GM06990 (cell line): ENCODE measurements around the gene KIFC1.
"Not testable (repeated sequence)": the region's sequence is repeated elsewhere in the genome, so short reads cannot be mapped to it uniquely, and the experiment has no call there.

Experiments
- DNase-seq: peaks from one replicate; pipeline ENCODE4 v3.0.0-alpha.2; 2011; ENCODE audit not compliant: insufficient read length; ENCODE audit errors: extremely low read depth
- H3K27me3 ChIP-seq: replicated peaks from 2 replicates; pipeline ENCODE4 v1.6.0; 2011; ENCODE audit warnings: low read length; ENCODE audit not compliant: control insufficient read depth, insufficient read depth
- H3K36me3 ChIP-seq: 2 replicates; pipeline ENCODE4 v1.5.1; 2011; ENCODE audit warnings: low read length; ENCODE audit not compliant: control insufficient read depth, insufficient read depth
- H3K4me3 ChIP-seq: replicated peaks from 2 replicates; pipeline ENCODE4 v1.5.1; 2011; ENCODE audit warnings: low read depth, mild to moderate bottlenecking, control low read depth, low read length
- TF ChIP-seq, protein P1 (sequence below): IDR thresholded peaks from 2 replicates; pipeline ENCODE4 v1.5.1; 2011; ENCODE audit warnings: low read length, control low read depth, mild to moderate bottlenecking, inconsistent platforms; ENCODE audit not compliant: insufficient read depth, poor library complexity, severe bottlenecking

Gene KIFC1

DNA sequence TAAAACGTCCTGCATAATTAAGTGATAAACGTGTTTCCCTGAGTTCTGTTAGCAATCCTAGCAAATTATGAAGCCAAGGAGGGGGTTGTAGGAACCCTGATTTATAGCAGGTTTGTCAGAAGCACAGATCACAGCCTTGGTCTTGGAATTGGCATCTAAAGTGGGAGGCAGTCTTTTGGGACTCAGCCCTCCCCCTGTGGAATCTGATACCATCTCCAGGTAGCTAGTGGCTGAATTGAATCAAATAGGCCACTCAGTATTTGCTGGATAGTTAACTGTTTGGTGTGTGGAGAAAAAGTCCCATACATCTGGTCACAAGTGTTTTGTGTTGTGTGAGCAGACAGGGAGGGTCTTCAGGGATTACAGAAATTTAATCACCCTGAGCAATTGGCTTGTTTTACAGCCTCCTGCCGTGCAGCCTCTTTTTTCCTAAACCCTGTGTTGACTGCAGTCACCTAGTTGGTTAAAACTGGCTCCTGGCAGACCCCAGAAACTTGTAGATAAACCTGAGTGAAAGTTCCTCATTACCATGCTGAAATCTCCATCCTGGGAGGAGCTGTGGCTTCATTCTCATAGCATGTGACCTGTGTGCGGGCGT lies 19.0 kb upstream of the KIFC1 start:
- TF ChIP-seq, protein P1, sequence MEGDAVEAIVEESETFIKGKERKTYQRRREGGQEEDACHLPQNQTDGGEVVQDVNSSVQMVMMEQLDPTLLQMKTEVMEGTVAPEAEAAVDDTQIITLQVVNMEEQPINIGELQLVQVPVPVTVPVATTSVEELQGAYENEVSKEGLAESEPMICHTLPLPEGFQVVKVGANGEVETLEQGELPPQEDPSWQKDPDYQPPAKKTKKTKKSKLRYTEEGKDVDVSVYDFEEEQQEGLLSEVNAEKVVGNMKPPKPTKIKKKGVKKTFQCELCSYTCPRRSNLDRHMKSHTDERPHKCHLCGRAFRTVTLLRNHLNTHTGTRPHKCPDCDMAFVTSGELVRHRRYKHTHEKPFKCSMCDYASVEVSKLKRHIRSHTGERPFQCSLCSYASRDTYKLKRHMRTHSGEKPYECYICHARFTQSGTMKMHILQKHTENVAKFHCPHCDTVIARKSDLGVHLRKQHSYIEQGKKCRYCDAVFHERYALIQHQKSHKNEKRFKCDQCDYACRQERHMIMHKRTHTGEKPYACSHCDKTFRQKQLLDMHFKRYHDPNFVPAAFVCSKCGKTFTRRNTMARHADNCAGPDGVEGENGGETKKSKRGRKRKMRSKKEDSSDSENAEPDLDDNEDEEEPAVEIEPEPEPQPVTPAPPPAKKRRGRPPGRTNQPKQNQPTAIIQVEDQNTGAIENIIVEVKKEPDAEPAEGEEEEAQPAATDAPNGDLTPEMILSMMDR = no peak
- Histone ChIP-seq H3K36me3 (no peaks in the 10 kb centered on the region), H3K27me3 (no peaks in the 10 kb centered on the region), H3K4me3 (no peak overlapping the region)
- DNase-seq = no peak

DNA sequence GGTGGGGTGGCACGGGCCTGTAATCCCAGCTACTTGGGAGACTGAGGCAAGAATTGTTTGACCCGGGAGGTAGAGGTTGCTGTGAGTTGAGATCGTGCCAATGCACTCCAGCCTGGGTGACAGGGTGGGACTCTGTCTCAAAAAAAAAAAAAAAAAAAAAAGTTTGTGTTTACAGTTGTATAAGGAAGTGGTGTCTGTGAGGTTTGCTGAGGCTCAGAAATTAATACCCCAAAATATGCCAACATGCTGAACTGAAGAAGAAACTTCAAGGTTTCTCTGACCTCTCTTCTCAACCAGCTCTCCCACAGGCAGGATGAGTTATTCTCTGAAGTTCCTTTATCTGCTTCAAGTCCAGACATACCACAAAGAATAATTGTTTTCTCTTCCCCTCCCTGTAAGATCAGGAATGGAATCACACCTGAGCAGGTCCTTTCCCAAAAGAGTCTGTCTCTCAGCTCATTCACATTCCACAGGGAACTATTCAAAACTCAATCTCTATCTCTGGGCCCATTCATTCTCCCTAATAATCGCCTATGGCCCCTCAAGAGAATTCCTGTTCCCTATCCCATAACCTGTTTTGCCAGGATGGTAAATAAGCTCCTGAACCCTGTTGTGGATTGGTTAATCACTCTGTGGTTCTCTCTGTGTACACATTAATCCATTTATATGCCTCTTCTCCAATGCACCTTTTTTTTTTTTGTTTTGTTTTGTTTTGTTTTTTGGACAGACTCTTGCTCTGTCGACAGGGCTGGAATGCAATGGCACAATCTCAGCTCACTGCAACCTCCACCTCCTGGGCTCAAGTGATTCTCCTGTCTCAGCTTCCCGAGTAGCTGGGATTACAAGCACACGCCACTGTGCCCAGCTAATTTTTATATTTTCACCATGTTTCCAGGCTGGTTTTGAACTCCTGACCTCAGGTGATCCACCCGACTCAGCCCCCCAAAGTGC lies 17.4 kb upstream of the KIFC1 start:
- DNase-seq = no peak
- no peaks in the 10 kb centered on the region for H3K27me3 ChIP-seq
- TF ChIP-seq, protein P1 = no peak
- no peak overlapping the region for H3K4me3 ChIP-seq
- H3K36me3 ChIP-seq = no peaks in the 10 kb centered on the region

DNA sequence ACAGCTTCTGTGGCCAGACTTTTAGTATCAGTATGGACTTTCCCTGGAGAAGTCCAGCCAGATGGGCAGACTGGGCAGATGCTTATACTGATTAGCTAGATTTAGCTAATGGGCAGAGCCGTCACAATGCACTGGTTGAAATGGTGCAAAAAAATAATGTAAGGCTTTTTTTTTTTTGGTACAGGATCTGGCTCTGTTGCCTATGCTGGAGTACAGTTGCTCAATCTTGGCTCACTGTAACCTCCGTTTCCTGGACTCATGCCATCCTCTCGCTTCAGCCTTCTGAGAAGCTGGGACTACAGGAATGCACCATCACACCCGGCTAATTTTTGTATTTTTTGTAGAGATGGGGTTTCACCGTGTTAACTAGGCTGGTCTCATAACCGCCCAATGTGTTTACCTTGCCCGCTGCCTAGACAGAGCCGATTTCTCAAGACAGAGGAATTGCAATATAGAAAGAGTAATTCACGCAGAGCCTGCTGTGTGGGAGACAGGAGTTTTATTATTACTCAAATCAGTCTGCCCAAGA lies 16.4 kb upstream of the KIFC1 start:
- no peak overlapping the region for H3K4me3 ChIP-seq
- TF ChIP-seq, protein P1 = no peak
- H3K27me3 ChIP-seq = no peaks in the 10 kb centered on the region
- H3K36me3 ChIP-seq = no peaks in the 10 kb centered on the region
- DNase-seq = no peak

DNA sequence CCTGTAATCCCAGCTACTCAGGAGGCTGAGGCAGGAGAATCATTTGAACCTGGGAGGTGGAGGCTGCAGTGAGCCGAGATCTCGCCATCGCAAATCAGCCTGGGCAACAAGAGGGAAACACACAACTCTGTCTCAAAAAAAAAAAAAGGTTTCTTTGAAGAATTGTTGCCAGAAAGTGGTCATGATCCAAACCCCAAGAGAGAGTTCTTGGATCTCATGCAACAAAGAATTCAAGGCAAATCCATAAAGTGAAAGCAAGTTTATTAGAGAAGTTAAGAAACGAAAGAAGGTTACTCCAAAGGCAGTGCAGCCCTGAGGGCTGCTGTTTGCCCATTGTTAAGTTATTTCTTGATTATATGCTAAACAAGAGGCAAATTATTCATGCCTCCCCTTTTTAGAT lies 14.5 kb upstream of the KIFC1 start:
- no peak overlapping the region for H3K4me3 ChIP-seq
- H3K27me3 ChIP-seq = no peaks in the 10 kb centered on the region
- no peak for DNase-seq
- no peaks in the 10 kb centered on the region for H3K36me3 ChIP-seq
- TF ChIP-seq, protein P1 = no peak

DNA sequence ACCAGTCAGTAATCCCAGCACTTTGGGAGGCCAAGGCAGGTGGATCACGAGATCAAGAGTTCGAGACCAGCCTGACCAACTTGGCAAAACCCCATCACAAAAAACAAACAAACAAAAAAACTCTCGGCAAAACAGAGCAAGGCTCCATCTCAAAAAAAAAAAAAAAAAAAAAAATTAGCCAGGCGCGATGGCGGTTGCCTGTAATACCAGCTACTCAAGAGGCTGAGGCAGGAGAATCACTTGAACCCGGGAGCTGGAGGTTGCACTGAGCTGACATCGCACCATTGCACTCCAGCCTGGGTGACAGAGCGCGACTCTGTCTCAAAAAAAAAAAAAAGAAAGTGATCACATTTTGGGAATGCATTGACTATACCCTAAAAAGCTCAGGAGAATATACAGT lies 12.4 kb upstream of the KIFC1 start:
- not testable (repeated sequence) for H3K36me3 ChIP-seq, H3K27me3 ChIP-seq, H3K4me3 ChIP-seq, DNase-seq
